ENCODE results near the gene POLA2. TPM values are rescaled to one million over a fixed set of nuclear protein-coding genes. Genes with fewer than 3 reads are reported as not detected.

The POLA2 gene
- total RNA-seq, 2 donors from 2014 or later: 5.6 to 13.5 TPM

GRCh38 chr11:65304110-65304509, 42.3 kb downstream of the POLA2 start:
- Histone ChIP-seq H3K4me1 (ENCODE audit: control insufficient read depth in 1 of 2, low read depth in 2 of 2) (peaks cover 4 to 21% of the 10 kb centered on the region in 2 donors), H3K27ac (no peak overlapping the region), H3K9me3 (no peaks in the 10 kb centered on the region), H3K36me3 (no peaks in the 10 kb centered on the region), H3K27me3 (replicated peaks; ENCODE audit: insufficient read depth) (no peaks in the 10 kb centered on the region), H3K4me3 (no peak overlapping the region)
- TF ChIP-seq, protein P1, sequence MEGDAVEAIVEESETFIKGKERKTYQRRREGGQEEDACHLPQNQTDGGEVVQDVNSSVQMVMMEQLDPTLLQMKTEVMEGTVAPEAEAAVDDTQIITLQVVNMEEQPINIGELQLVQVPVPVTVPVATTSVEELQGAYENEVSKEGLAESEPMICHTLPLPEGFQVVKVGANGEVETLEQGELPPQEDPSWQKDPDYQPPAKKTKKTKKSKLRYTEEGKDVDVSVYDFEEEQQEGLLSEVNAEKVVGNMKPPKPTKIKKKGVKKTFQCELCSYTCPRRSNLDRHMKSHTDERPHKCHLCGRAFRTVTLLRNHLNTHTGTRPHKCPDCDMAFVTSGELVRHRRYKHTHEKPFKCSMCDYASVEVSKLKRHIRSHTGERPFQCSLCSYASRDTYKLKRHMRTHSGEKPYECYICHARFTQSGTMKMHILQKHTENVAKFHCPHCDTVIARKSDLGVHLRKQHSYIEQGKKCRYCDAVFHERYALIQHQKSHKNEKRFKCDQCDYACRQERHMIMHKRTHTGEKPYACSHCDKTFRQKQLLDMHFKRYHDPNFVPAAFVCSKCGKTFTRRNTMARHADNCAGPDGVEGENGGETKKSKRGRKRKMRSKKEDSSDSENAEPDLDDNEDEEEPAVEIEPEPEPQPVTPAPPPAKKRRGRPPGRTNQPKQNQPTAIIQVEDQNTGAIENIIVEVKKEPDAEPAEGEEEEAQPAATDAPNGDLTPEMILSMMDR (IDR thresholded peaks at IDR 0.05): no peak
- DNase-seq (ENCODE audit: low spot score) (no peak), ATAC-seq (ENCODE audit: insufficient number of reproducible peaks, low FRiP score, low read depth) (no peak)

GRCh38 chr11:65304613-65305012, 42.9 kb downstream of the POLA2 start:
- ATAC-seq (ENCODE audit: insufficient number of reproducible peaks, low FRiP score, low read depth): no peak

GRCh38 chr11:65305501-65306268, 43.9 kb downstream of the POLA2 start:
- H3K27ac ChIP-seq: peak overlapping the region in 1 of 2 donors; percentile 38
- no peaks in the 10 kb centered on the region for H3K27me3 ChIP-seq (replicated peaks; ENCODE audit: insufficient read depth)
- H3K9me3 ChIP-seq: no peaks in the 10 kb centered on the region
- peak; percentile 23 for ATAC-seq (ENCODE audit: insufficient number of reproducible peaks, low FRiP score, low read depth)
- DNase-seq (ENCODE audit: low spot score): no peak
- TF ChIP-seq, protein P1 (IDR thresholded peaks at IDR 0.05): no peak
- H3K4me3 ChIP-seq: no peak overlapping the region
- no peaks in the 10 kb centered on the region for H3K36me3 ChIP-seq
- peaks cover 4 to 18% of the 10 kb centered on the region in 2 donors for H3K4me1 ChIP-seq (ENCODE audit: control insufficient read depth in 1 of 2, low read depth in 2 of 2)

More at GRCh38 chr11:65304613-65305012, 42.9 kb downstream of the POLA2 start:
- H3K27ac ChIP-seq: no peak overlapping the region
- no peak for DNase-seq (ENCODE audit: low spot score)
- no peak overlapping the region for H3K4me3 ChIP-seq
- H3K9me3 ChIP-seq: no peaks in the 10 kb centered on the region
- no peaks in the 10 kb centered on the region for H3K36me3 ChIP-seq
- peaks cover 4 to 18% of the 10 kb centered on the region in 2 donors for H3K4me1 ChIP-seq (ENCODE audit: control insufficient read depth in 1 of 2, low read depth in 2 of 2)
- TF ChIP-seq, protein P1 (IDR thresholded peaks at IDR 0.05): no peak
- H3K27me3 ChIP-seq (replicated peaks; ENCODE audit: insufficient read depth): no peaks in the 10 kb centered on the region

GRCh38 chr11:65307298-65308229, 45.8 kb downstream of the POLA2 start:
- Histone ChIP-seq H3K27ac (no peak overlapping the region), H3K4me3 (no peak overlapping the region), H3K4me1 (ENCODE audit: control insufficient read depth in 1 of 2, low read depth in 2 of 2) (peaks cover 4 to 18% of the 10 kb centered on the region in 2 donors), H3K36me3 (no peaks in the 10 kb centered on the region), H3K27me3 (replicated peaks; ENCODE audit: insufficient read depth) (no peaks in the 10 kb centered on the region), H3K9me3 (no peaks in the 10 kb centered on the region)
- ATAC-seq (ENCODE audit: insufficient number of reproducible peaks, low FRiP score, low read depth) (no peak), DNase-seq (ENCODE audit: low spot score) (no peak)
- TF ChIP-seq, protein P1 (IDR thresholded peaks at IDR 0.05): no peak

Measured in thoracic aorta (tissue), 2 donors.